D721Med (cell line): Measurements from ENCODE around the gene CHST11.

Experiments used
- DNase-seq: peaks from one replicate; pipeline ENCODE4 v3.0.0; 2011; ENCODE audit warnings: low spot score; ENCODE audit not compliant: insufficient read length
- FAIRE-seq: peaks from 2 replicates; lab custom pipeline; 2011; peaks lifted over from hg19 to GRCh38; lab: Jason Lieb, UNC
- TF ChIP-seq, protein P1 (sequence below): IDR thresholded peaks from 2 replicates; pipeline ENCODE4 v1.5.1; 2012; ENCODE audit warnings: mild to moderate bottlenecking, control low read depth; ENCODE audit not compliant: insufficient read depth; ENCODE audit errors: missing control alignments

The CHST11 gene

GRCh38 chr12:104466709-104467345, 10.1 kb downstream of the CHST11 start:
- DNase-seq (no peak), FAIRE-seq (no peak)
- TF ChIP-seq, protein P1, sequence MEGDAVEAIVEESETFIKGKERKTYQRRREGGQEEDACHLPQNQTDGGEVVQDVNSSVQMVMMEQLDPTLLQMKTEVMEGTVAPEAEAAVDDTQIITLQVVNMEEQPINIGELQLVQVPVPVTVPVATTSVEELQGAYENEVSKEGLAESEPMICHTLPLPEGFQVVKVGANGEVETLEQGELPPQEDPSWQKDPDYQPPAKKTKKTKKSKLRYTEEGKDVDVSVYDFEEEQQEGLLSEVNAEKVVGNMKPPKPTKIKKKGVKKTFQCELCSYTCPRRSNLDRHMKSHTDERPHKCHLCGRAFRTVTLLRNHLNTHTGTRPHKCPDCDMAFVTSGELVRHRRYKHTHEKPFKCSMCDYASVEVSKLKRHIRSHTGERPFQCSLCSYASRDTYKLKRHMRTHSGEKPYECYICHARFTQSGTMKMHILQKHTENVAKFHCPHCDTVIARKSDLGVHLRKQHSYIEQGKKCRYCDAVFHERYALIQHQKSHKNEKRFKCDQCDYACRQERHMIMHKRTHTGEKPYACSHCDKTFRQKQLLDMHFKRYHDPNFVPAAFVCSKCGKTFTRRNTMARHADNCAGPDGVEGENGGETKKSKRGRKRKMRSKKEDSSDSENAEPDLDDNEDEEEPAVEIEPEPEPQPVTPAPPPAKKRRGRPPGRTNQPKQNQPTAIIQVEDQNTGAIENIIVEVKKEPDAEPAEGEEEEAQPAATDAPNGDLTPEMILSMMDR: no peak

DNA sequence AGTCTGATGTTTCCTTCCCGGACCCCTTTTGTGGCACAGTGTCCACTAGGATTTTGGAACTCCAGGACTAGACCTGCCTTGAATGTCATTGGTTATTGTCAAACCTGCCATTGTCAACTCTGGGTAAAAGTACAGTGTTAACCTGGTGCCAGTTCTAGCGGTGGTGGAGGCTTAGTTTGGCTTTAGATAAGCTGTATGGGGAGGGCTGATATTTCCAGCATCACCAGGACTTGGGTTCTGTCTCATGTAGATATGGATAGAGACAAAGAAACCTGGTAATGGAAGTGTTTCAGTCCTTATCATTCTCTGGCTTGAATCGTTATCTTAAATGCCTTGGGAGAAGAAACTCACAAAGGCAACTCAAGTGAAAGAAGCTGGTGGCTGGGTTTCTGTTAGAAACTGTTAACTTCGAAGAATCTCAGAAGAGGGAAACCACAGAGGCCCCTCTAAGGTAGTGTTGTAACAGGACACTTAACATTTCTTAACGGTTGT, 10.6 kb downstream of the CHST11 start:
- no peak for DNase-seq

GRCh38 chr12:104468371-104468770, 11.6 kb downstream of the CHST11 start:
- FAIRE-seq: no peak
- no peak for DNase-seq
- TF ChIP-seq, protein P1: no peak

More for the DNA sequence above, 10.6 kb downstream of the CHST11 start:
- TF ChIP-seq, protein P1: no peak
- FAIRE-seq: no peak

DNA sequence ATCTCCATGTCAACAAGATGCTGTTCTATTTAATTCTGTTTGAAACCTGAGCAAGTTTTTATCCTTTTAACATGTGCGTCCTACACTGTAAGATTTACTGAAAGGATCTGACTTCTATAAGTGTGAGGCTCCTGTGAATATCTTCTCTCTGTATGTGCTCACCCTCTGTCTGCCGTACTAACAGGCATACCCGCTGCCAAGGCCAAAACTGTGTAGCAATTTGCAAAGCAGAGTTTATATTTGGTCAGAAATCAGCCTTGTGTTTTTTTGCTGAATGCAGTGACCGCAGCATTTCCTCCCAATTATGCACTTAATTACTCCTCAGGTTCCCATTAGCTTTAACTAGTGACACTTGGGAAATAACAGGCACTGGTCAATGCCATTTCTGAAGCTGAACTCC, 12.3 kb downstream of the CHST11 start:
- TF ChIP-seq, protein P1: no peak
- no peak for FAIRE-seq
- no peak for DNase-seq

- no peak for FAIRE-seq
- TF ChIP-seq, protein P1: no peak
Measured at GRCh38 chr12:104469523-104469922, 12.8 kb downstream of the CHST11 start.

GRCh38 chr12:104470521-104470920, 13.8 kb downstream of the CHST11 start:
- TF ChIP-seq, protein P1: no peak
- no peak for FAIRE-seq
- no peak for DNase-seq

More at GRCh38 chr12:104469523-104469922, 12.8 kb downstream of the CHST11 start:
- no peak for DNase-seq

- DNase-seq: no peak
- no peak for FAIRE-seq
Measured at GRCh38 chr12:104471336-104471735, 14.6 kb downstream of the CHST11 start.

More at GRCh38 chr12:104471336-104471735, 14.6 kb downstream of the CHST11 start:
- TF ChIP-seq, protein P1: no peak
